ENCODE results near the gene NKX3-2.

NKX3-2 gene

DNA sequence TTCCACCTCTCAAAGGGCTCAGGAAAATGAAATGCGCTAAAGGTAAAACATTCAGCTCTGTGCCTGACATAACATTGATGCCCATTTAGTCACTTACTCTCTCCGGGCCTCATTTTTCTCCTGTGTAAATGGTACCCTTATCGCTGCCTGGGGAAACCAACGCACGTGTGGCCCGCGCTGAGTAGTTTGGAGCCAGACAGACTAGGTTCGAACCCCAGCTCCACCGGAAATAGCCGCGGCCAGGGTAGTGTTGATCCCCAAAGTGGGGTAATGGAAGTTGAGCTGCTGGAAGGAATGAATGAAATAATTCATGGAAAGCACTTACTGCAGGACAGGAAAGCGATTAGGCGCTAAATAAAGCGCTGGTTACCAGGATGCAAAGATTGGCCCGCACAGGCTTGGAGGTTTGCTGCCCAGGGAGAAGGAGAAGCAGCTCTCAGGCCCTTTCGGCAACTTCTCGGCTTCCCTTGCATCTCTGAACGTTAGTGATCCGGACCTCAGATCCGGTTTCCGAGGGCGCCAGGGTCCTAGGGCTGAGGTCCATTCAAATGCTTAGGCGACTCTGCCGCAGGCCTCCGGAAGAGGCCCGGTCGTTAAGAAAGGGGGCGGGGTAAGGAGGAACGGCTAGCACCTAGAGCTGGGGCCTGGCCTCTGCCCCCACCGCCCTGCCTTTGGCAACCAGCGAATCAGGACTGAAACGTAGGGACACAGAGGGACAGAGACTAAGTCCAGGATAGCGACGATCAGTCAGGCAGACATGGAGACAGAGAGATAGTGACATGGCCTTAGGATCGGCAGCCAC, 13.3 kb downstream of the NKX3-2 start:
- no peaks in the 10 kb centered on the region for H4K20me1 ChIP-seq (ENCODE audit: low read depth, low read length)

DNA sequence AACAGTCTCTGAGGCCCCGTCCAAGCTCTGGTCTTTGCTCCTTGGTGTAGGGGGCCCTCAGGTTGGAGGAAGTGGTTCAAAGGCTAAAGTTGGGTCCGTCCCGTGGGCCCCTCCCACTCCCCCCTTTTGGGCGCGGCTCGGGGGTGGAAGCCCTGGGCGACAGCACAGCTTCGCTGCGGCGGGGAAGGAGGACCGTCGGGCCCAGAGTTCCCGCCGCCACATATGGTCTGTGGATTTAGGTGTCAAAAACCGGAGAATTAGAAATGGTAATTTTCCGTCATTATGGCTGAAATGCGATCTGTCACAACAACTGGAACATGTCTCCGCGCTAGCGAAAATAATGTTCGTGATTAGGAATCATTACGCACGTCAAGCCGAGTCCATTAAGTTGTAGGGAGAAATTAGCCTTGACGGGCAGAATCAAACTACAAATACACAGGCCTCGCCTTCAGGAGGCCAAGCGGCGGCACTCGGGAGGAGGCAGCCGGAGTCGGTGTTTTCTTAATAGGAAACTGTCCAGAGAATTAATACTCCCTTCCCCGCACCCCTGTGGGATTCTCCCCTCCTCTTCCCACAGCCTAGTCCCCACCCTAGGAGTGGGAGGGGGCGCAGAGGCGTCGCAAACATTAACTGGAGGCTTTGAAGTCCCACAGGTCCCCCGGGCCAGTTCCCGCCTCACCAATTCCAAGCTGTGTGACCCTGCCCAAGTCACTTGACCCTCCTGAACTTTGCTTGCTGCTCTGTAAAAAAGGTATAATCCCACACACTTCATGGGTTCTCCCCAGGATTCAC, 15.0 kb downstream of the NKX3-2 start:
- Histone ChIP-seq H3K9me2 (replicated peaks; ENCODE audit: insufficient read depth, low read length) (no peaks in the 10 kb centered on the region), H2AFZ (ENCODE audit: low read depth, low read length, severe bottlenecking) (no peak overlapping the region), H3K27ac (ENCODE audit: low read depth, low read length) (no peak overlapping the region), H3K27me3 (ENCODE audit: low read length) (no peaks in the 10 kb centered on the region), H3K4me3 (ENCODE audit: insufficient read depth, low read length, poor library complexity, severe bottlenecking) (no peak overlapping the region), H3K9ac (ENCODE audit: low read length) (no peak overlapping the region), H3K79me2 (ENCODE audit: insufficient read depth, low read length) (no peaks in the 10 kb centered on the region), H3K4me2 (ENCODE audit: low read depth, low read length, poor library complexity, severe bottlenecking) (no peak overlapping the region), H4K20me1 (ENCODE audit: low read depth, low read length) (no peaks in the 10 kb centered on the region), H3K36me3 (ENCODE audit: low read length) (no peaks in the 10 kb centered on the region), H3K9me3 (ENCODE audit: insufficient read depth, low read length) (no peaks in the 10 kb centered on the region), H3F3A (ENCODE audit: insufficient read depth) (no peaks in the 10 kb centered on the region)
- TF ChIP-seq EZH2phosphoT487 (conservative IDR thresholded peaks at IDR 0.05; ENCODE audit: low read length) (no peak), CTCF (IDR thresholded peaks at IDR 0.05; ENCODE audit: insufficient read depth, low read length, poor library complexity, severe bottlenecking) (no peak)

More for the DNA sequence above, 13.3 kb downstream of the NKX3-2 start:
- H3K4me2 ChIP-seq (ENCODE audit: low read depth, low read length, poor library complexity, severe bottlenecking): no peak overlapping the region
- H3K36me3 ChIP-seq (ENCODE audit: low read length): no peaks in the 10 kb centered on the region
- no peaks in the 10 kb centered on the region for H3F3A ChIP-seq (ENCODE audit: insufficient read depth)
- no peak for TF ChIP-seq CTCF (IDR thresholded peaks at IDR 0.05; ENCODE audit: insufficient read depth, low read length, poor library complexity, severe bottlenecking)
- TF ChIP-seq EZH2phosphoT487 (conservative IDR thresholded peaks at IDR 0.05; ENCODE audit: low read length): no peak
- H2AFZ ChIP-seq (ENCODE audit: low read depth, low read length, severe bottlenecking): no peak overlapping the region
- no peaks in the 10 kb centered on the region for H3K9me2 ChIP-seq (replicated peaks; ENCODE audit: insufficient read depth, low read length)
- no peaks in the 10 kb centered on the region for H3K27me3 ChIP-seq (ENCODE audit: low read length)
- no peak overlapping the region for H3K4me3 ChIP-seq (ENCODE audit: insufficient read depth, low read length, poor library complexity, severe bottlenecking)
- H3K27ac ChIP-seq (ENCODE audit: low read depth, low read length): no peak overlapping the region
- no peaks in the 10 kb centered on the region for H3K9me3 ChIP-seq (ENCODE audit: insufficient read depth, low read length)
- H3K79me2 ChIP-seq (ENCODE audit: insufficient read depth, low read length): no peaks in the 10 kb centered on the region
- H3K9ac ChIP-seq (ENCODE audit: low read length): no peak overlapping the region

DNA sequence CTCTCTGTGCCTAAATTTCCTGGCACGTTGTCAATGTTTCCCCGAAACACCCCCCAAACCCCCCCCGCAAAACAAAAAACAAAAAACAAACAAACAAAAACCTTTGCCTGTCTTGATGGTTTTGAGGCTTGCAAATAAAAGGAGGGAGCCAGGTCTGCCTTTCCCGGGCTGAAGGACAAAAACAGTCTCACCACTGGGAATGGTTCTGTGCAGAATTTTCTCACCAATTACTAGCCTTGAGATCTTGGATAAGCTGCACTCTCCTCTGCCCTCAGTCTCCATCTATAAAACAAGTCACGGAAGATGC, 15.5 kb downstream of the NKX3-2 start:
- H3K9ac ChIP-seq (ENCODE audit: low read length): no peak overlapping the region
- H3K36me3 ChIP-seq (ENCODE audit: low read length): no peaks in the 10 kb centered on the region
- H3K79me2 ChIP-seq (ENCODE audit: insufficient read depth, low read length): no peaks in the 10 kb centered on the region
- no peaks in the 10 kb centered on the region for H3K9me3 ChIP-seq (ENCODE audit: insufficient read depth, low read length)
- H4K20me1 ChIP-seq (ENCODE audit: low read depth, low read length): no peaks in the 10 kb centered on the region
- no peak overlapping the region for H3K4me3 ChIP-seq (ENCODE audit: insufficient read depth, low read length, poor library complexity, severe bottlenecking)
- no peaks in the 10 kb centered on the region for H3K27me3 ChIP-seq (ENCODE audit: low read length)
- H3F3A ChIP-seq (ENCODE audit: insufficient read depth): no peaks in the 10 kb centered on the region
- TF ChIP-seq CTCF (IDR thresholded peaks at IDR 0.05; ENCODE audit: insufficient read depth, low read length, poor library complexity, severe bottlenecking): no peak
- no peak for TF ChIP-seq EZH2phosphoT487 (conservative IDR thresholded peaks at IDR 0.05; ENCODE audit: low read length)
- no peaks in the 10 kb centered on the region for H3K9me2 ChIP-seq (replicated peaks; ENCODE audit: insufficient read depth, low read length)
- H2AFZ ChIP-seq (ENCODE audit: low read depth, low read length, severe bottlenecking): no peak overlapping the region
- H3K27ac ChIP-seq (ENCODE audit: low read depth, low read length): no peak overlapping the region
- peak overlapping the region; percentile 30 for H3K4me2 ChIP-seq (ENCODE audit: low read depth, low read length, poor library complexity, severe bottlenecking)

Data from SU-DHL-6 (cell line).